Activated CD4-positive, alpha-beta T cell treated with anti-CD3 and anti-CD28 coated beads, Interleukin-2, amount 10 ng/mL, durations not matched to agents 24 days and 14 days (primary cell): ENCODE measurements around the gene GRIK2. TPM values are rescaled to one million over a fixed set of nuclear protein-coding genes. Genes with fewer than 3 reads are reported as not detected.

Experiments
- DNase-seq: peaks from one replicate; pipeline ENCODE4 v3.0.0; 2022
- H3K27ac Mint-ChIP-seq: one replicate; pipeline ENCODE4 v1.8.0; 2022; ENCODE audit warnings: mild to moderate bottlenecking, mixed read lengths
- H3K27me3 Mint-ChIP-seq: one replicate; pipeline ENCODE4 v1.8.0; 2022; ENCODE audit warnings: mixed read lengths
- H3K36me3 Mint-ChIP-seq: one replicate; pipeline ENCODE4 v1.8.0; 2022; ENCODE audit warnings: low read depth, mild to moderate bottlenecking, mixed read lengths
- H3K4me1 Mint-ChIP-seq: one replicate; pipeline ENCODE4 v1.8.0; 2021; ENCODE audit warnings: mixed read lengths
- H3K4me3 Mint-ChIP-seq: one replicate; pipeline ENCODE4 v1.8.0; 2022; ENCODE audit warnings: mild to moderate bottlenecking, moderate library complexity, mixed read lengths
- H3K9me3 Mint-ChIP-seq: one replicate; pipeline ENCODE4 v1.8.0; 2021; ENCODE audit warnings: mixed read lengths
- intact Hi-C: fragments of 100-400 bp; cut with micrococcal nuclease; formaldehyde crosslinking; loops from one replicate; pipeline ENCODE4 v1.15.1; 2023
- total RNA-seq: library from RNA; stranded (reverse); gene quantifications from 2 replicates; pipeline ENCODE4 v1.2.3, GENCODE V29; 2022

The GRIK2 gene
- total RNA-seq, 1 donor from 2014 or later, result not detected

DNA sequence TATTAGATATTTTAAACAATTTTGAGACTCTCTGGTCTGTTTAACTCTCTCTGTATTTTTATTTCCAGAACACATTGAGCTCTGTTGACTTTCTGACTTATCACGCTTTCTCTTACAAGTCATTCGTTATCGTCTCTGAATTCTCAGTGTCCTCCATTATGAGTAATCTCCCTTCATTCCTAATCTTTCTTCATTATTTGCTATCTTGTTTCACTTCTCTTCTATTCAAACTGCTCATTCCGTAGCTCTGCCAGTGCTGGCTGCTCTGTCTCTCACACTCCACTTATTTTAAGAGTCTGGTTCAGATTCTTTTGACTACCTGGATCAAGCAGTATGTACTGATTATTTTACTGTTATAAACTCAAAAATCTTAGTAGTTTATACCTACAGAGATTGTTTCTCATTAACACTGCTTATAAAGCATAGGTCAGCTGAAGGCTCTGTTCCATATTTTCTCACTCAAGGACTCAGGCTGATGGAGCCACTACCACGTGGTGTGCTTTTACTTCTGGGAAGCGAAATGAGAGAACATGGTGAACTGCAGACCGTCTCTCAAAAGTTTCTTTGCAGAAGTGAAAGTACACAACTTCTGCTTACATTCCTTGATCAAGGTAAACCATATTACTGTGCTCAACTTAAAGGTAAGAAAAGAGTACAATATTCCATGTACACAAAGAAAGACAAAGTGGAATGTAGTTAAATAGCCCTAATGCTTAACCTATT, 485.2 kb downstream of the GRIK2 start:
- Mint-ChIP-seq H3K27me3 (no peaks in the 10 kb centered on the region), H3K4me1 (no peaks in the 10 kb centered on the region), H3K4me3 (no peak overlapping the region), H3K36me3 (no peaks in the 10 kb centered on the region), H3K27ac (no peak overlapping the region), H3K9me3 (peaks cover 4% of the 10 kb centered on the region)
- intact Hi-C loops, result no loop called here
- no peak for DNase-seq

DNA sequence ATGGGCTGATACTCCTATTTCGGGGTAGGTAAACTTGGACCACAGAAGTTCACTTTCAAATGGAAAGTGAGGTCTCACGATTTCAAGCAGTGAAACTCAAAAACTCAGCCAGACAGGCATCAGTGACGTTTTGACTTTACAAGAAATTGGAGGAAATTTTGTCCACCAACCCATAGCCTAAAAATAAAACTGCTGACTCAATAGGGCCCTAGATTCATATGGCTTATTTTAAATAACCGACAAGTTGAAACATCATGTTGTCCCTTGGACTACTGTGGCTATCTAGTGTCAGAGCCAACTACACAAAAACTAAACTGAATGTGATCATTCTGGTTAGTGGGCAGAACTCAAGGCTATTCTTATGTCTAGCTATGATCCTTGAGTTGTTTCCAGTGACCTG, 486.3 kb downstream of the GRIK2 start:
- Mint-ChIP-seq H3K27me3 (no peaks in the 10 kb centered on the region), H3K4me3 (no peak overlapping the region), H3K9me3 (no peaks in the 10 kb centered on the region), H3K36me3 (no peaks in the 10 kb centered on the region), H3K4me1 (no peaks in the 10 kb centered on the region), H3K27ac (no peak overlapping the region)
- intact Hi-C loops, result no loop called here
- DNase-seq, result no peak

DNA sequence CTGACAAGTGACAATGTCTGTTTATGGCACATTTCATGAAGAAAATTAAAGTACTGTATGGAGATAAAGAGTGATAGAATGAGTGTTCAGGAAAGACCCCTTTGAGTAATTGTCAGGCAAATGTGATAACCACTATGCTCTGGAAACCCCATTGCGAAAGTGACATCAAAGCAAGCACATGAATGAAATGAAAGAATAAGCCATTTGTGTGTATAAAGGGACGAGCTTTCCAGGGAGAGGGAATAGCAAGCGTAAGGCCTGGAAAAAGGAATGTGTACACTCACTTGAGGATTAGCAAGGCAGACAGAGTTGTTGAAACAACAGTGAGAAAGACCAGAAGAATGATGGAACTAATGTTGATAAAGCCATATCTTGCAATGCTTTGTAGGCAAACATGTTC, 490.0 kb downstream of the GRIK2 start:
- no peak for DNase-seq
- intact Hi-C loops, result no loop called here
- H3K27me3 Mint-ChIP-seq, result no peaks in the 10 kb centered on the region
- no peak overlapping the region for H3K4me3 Mint-ChIP-seq
- no peaks in the 10 kb centered on the region for H3K9me3 Mint-ChIP-seq
- no peaks in the 10 kb centered on the region for H3K4me1 Mint-ChIP-seq
- H3K27ac Mint-ChIP-seq, result no peak overlapping the region
- no peaks in the 10 kb centered on the region for H3K36me3 Mint-ChIP-seq

DNA sequence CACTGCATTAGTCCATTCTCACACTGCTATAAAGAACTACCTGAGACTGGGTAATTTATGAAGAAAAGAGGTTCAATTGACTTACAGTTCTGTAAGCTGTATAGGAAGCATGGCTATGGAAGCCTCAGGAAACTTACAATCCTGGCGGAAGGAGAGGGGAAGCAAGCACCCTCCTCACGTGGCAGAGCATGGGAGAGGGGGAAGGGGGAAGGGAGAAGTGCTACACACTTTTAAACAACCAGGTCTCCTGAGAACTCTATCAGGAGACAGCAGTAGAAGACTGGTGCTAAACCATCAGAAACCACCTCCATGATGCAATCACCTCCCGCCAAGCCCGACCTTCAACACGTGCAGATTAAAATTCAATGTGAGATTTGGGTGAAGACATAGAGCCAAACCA, 494.0 kb downstream of the GRIK2 start:
- Mint-ChIP-seq H3K27me3 (no peaks in the 10 kb centered on the region), H3K9me3 (no peaks in the 10 kb centered on the region), H3K4me3 (no peak overlapping the region), H3K27ac (no peak overlapping the region), H3K36me3 (no peaks in the 10 kb centered on the region), H3K4me1 (no peaks in the 10 kb centered on the region)
- DNase-seq, result no peak
- intact Hi-C loops, result no loop called here

DNA sequence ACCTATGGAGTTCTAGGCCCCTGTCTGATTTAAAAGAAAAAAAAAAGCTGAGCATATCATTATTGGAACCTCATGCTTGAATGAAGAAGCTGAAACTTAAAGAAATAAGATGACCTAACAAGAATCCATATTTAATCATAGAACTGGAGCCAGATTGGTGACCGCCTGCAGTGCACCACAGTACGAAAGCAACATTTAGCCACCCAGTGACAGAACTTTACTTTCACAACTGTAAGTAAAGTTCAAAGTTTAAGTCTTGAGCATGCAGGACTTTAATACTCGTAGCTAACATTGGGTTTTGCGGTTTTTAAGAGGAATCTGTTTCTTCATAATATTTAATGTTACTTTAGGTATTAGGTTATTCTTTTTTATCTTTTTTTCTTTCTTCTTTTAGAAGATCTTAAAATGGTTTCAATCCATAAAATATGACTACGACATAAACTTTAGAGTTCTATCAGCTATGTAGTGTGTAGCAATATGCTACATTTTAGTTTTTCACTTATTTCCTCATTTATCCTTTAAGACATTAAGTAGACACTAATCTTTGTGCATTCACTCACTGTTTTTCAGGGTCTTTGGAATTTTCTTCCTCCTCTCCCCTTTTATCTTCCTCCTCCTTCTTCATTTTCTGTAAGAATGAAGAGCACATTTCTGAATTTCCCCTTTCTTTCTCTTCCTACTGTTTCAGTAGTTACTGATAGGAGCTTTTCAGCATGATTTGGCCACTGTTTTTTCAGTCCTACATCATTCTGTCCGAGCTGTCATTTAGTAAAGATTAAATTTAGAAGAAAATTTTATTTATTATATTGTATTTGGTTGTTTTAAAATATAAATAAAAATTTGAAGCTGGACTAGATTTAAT, 514.1 kb downstream of the GRIK2 start:
- Mint-ChIP-seq H3K27ac (no peak overlapping the region), H3K36me3 (no peaks in the 10 kb centered on the region), H3K9me3 (no peaks in the 10 kb centered on the region), H3K4me3 (no peak overlapping the region), H3K27me3 (no peaks in the 10 kb centered on the region), H3K4me1 (no peaks in the 10 kb centered on the region)
- intact Hi-C loops, result no loop called here
- no peak for DNase-seq

DNA sequence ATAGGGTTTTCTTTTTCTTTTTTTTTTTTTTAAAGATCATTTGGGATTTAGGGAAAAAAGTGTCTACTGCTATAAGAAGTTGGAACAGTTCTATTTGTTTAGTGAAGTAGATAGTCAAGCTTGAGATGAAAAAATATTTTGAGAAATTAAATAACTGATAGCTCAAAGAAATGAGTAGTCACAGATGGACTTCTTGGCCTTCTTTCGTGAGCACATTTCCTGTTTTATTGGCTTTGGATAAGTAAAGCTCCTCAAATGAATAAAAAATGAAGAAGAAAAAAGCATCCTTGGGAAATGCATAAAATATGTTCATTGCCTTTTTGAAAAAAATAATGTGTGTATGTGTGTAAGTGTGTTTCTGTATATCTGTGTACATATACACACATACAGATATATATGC, 515.9 kb downstream of the GRIK2 start:
- DNase-seq, result no peak
- Mint-ChIP-seq H3K9me3 (no peaks in the 10 kb centered on the region), H3K4me1 (no peaks in the 10 kb centered on the region), H3K36me3 (no peaks in the 10 kb centered on the region), H3K4me3 (no peak overlapping the region), H3K27me3 (no peaks in the 10 kb centered on the region), H3K27ac (no peak overlapping the region)
- intact Hi-C loops, result no loop called here

DNA sequence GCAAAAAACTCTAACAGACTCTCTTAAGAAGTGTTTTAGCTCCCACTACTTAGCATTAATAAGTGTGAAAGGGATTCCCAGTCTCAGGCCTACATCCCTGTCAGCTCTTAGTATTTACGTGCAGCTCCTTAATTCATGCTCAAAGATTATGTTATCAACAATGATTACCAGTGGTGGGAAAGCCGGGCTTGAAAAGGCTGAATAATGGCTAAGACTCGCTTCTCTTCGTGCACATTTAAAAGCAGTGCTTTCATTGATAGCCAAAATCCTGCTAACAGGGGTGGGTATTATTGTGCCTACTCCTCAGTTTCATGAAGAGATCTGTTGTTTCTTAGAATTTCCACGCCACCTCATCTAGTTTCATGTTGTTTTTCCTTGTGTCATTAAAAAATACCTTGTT, 518.8 kb downstream of the GRIK2 start:
- Mint-ChIP-seq H3K27ac (no peak overlapping the region), H3K4me3 (no peak overlapping the region), H3K27me3 (no peaks in the 10 kb centered on the region), H3K9me3 (no peaks in the 10 kb centered on the region), H3K36me3 (no peaks in the 10 kb centered on the region), H3K4me1 (no peaks in the 10 kb centered on the region)
- intact Hi-C loops, result no loop called here
- DNase-seq, result no peak

DNA sequence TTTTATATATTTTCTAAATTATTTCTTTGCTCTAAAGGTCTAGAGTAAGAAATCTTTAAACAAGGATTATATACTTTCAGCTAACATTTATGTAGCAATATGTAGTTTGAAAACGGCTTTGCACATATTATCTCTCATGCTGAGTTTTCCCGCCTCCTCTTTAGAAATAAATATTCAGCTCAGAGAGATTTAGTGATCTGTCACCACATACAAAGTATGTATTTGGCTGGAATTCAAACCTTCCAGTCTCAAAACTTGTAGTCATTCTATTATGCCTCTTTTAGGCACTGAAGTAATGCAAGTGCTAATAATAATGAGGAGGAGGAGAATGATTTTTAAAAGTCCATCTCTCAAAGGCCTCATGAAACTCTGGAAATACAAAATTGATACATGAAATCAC, 525.0 kb downstream of the GRIK2 start:
- Mint-ChIP-seq H3K27ac (no peak overlapping the region), H3K4me3 (no peak overlapping the region), H3K4me1 (no peaks in the 10 kb centered on the region), H3K36me3 (no peaks in the 10 kb centered on the region), H3K9me3 (no peaks in the 10 kb centered on the region), H3K27me3 (no peaks in the 10 kb centered on the region)
- intact Hi-C loops, result no loop called here
- no peak for DNase-seq

DNA sequence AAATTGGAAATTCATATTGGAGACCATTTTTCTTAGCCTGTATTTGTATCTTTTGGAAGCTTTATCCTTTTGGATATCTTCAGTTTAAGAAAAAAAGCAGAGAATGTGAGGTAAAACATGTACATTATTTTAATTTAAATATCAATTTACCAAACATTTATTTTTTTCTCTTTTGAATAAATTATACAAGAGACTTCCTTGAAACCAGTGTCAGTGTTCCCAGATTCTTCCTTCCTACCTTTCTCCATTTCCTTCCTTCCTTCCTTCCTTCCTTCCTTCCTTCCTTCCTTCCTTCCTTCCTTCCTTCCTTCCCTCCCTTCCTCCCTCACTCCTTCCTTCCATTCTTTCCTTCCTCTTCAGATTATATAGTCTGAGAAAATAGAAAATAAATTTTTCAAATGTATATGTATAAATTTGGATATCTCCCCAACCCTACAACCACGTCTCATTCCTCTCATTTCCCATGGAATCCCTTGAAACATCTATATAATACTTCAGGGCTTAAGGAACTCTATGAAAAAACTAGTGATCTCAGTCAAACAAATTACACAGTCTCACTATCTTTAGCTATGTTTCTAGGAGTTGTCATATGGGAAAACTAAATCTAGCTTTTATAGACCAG, 528.4 kb downstream of the GRIK2 start:
- intact Hi-C loops, result no loop called here
- Mint-ChIP-seq H3K4me3 (no peak overlapping the region), H3K4me1 (no peaks in the 10 kb centered on the region), H3K27me3 (no peaks in the 10 kb centered on the region), H3K36me3 (no peaks in the 10 kb centered on the region), H3K27ac (no peak overlapping the region), H3K9me3 (no peaks in the 10 kb centered on the region)
- no peak for DNase-seq

DNA sequence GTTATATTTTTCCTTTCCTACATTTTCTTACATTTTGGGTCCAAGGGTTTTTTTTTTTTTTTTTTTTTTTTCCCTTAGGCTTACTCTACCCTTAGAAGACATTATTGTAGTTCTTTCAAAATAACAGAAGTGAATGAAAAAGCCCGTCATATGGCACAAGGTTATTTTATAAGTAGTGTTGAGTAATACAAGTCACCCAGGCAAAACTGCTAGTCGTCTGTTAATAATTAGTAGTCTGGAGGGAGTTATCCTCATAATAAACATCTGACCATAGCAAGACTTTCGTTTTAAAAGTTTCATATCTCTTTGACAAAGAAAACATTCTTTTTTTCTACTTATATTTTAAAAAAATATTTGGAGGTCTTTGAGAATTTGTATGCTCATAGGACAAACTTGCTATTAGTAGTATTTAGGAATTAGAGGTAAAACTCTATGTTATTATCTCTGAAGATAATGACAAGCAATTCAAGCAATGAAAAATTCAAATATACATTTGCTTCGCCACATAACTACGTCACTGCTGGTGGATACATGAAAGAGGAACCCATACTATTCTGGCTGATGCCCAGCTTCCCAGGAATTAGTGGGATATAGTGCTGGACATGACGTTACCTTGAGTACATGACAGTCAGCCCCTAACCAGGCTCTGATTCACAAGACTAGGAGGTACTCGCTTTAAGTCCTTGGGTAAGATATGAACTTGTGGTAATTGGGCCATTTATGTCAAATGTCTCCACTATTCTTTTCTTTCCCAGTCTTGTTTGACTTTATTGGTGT, 532.8 kb downstream of the GRIK2 start:
- intact Hi-C loops, result no loop called here
- no peaks in the 10 kb centered on the region for H3K27me3 Mint-ChIP-seq
- no peaks in the 10 kb centered on the region for H3K4me1 Mint-ChIP-seq
- H3K9me3 Mint-ChIP-seq, result no peaks in the 10 kb centered on the region
- no peak overlapping the region for H3K27ac Mint-ChIP-seq
- DNase-seq, result no peak
- no peaks in the 10 kb centered on the region for H3K36me3 Mint-ChIP-seq
- no peak overlapping the region for H3K4me3 Mint-ChIP-seq

DNA sequence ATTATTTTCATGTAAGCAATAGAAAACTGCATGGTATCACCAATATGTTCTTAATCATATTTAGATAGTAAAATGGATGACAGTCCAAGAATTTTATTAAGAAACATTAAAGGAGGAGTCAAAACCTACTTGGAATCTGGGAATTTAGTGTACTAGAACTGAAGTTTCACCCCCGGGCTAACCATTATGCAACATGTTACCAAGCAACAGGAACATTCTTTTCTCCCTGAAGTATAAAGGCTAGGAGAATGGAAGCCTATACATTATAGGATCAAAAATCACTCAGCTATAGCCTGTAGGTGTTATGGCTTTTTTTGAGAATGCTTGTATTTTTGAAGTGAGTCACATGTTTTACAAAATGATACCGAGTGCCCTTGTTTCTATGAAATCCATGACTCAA, 538.3 kb downstream of the GRIK2 start:
- Mint-ChIP-seq H3K27me3 (no peaks in the 10 kb centered on the region), H3K4me1 (no peaks in the 10 kb centered on the region), H3K9me3 (no peaks in the 10 kb centered on the region), H3K27ac (no peak overlapping the region), H3K4me3 (no peak overlapping the region), H3K36me3 (no peaks in the 10 kb centered on the region)
- intact Hi-C loops, result no loop called here
- DNase-seq, result no peak

DNA sequence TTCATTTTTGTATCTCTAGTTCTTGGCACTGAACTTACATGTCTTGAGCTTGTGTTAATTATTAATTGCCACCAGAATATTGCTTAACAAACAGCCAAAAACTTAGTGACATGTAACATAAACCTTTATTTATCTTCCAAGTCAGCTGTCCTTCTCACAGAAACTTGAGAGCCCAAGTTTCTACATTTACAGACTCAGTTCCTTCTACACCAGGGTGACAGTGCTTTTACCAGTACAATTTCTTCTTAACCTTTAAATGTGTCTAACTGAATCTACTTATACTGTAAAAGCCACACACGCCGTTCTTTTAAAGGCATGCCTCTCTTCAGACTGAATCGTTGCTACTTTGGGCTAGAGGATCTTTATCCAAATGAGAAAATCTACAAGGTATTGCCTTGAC, 539.2 kb downstream of the GRIK2 start:
- no peak for DNase-seq
- Mint-ChIP-seq H3K27me3 (no peaks in the 10 kb centered on the region), H3K27ac (no peak overlapping the region), H3K4me1 (no peaks in the 10 kb centered on the region), H3K9me3 (no peaks in the 10 kb centered on the region), H3K36me3 (no peaks in the 10 kb centered on the region), H3K4me3 (no peak overlapping the region)
- intact Hi-C loops, result no loop called here

DNA sequence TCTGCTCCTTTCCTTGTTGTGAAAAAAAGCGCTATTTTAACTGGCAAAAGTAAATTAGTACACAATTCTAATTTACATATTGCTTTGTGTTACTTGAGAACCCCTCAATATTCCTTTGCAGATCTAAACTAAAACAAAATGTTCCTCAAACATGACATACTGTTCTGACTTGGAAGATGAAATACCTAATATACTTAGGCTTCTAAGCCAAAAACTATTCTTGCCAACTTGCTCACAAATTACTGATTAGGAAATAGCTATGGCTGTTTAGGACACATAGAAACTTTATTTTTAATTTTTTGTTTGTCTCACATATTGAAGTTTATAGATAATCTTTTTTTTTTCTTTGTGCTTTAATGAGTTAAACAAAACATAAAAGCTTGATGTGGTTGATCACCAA, 542.2 kb downstream of the GRIK2 start:
- Mint-ChIP-seq H3K27ac (no peak overlapping the region), H3K4me1 (no peaks in the 10 kb centered on the region), H3K27me3 (no peaks in the 10 kb centered on the region), H3K36me3 (no peaks in the 10 kb centered on the region), H3K9me3 (peaks cover 4% of the 10 kb centered on the region), H3K4me3 (no peak overlapping the region)
- intact Hi-C loops, result no loop called here
- DNase-seq, result no peak

DNA sequence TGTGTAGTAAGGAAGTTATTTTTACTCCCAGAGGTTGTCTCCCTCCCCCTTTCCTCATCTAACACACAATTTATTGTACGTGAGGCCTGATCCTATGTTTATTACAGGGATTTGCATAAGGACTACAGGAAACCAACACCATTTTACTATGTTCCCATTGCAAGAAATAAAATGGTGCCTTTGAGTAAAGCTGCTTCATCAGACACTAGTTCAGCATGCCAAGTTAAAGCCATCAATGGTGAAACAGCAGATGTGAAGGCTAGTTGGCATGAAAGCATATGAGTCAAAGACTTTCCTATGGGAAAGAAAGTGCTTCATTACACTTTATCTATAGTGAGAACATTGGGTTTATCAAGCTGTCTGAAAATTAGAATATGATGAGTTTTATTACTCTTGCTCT, 543.0 kb downstream of the GRIK2 start:
- intact Hi-C loops, result no loop called here
- Mint-ChIP-seq H3K36me3 (no peaks in the 10 kb centered on the region), H3K27me3 (no peaks in the 10 kb centered on the region), H3K4me1 (no peaks in the 10 kb centered on the region), H3K9me3 (peaks cover 4% of the 10 kb centered on the region), H3K27ac (no peak overlapping the region), H3K4me3 (no peak overlapping the region)
- DNase-seq, result no peak
